Measurements from ENCODE around the gene GNB1L.

The GNB1L gene

DNA sequence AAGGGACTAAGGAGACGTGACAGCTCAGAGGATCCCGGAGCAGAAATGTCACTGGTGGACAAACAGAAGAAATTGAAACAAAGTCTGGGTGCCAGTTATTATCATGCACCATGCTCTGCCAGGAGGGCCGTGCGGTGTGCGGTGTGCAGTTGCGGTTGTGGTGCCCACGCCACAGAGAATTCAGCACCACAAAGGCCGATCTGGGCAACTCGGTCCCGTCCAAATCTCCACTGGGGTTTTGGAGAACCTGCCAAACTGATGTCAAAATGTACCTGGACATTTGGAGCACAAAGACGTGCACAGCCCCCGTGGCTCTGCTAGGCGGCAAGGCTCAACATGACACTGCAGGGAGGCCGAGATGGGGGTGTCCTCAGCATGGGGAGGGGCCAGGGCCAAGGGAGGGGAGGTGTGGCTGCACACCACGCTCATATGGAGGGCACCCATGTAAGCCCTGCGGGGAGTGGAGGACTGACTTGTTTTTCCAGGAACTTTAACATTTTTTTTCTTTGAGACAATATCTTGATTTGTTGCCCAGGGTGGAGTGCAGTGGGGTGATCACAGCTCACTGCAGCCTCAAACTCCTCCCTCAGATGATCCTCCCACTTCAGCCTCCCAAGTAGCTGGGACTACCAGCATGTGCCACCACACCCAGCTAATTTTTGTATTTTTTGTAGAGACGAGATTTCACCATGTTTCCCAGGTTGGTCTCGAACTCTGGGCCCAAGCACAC, 39.4 kb downstream of the GNB1L start:
- Histone ChIP-seq H3K4me3 (replicated peaks; ENCODE audit: insufficient read depth, low read length) (no peak overlapping the region), H3K27me3 (ENCODE audit: insufficient read depth, poor library complexity, severe bottlenecking) (no peaks in the 10 kb centered on the region), H3K27ac (replicated peaks) (no peak overlapping the region)
- TF ChIP-seq POLR2AphosphoS5 (IDR thresholded peaks at IDR 0.05; ENCODE audit: low read depth) (no peak), REST (IDR thresholded peaks at IDR 0.05; ENCODE audit: insufficient replicate concordance, low read depth) (no peak), GABPA (IDR thresholded peaks at IDR 0.05; ENCODE audit: low read depth) (no peak), SPI1 (IDR thresholded peaks at IDR 0.05; ENCODE audit: borderline replicate concordance, low read depth) (no peak)
- TF ChIP-seq, protein P1, sequence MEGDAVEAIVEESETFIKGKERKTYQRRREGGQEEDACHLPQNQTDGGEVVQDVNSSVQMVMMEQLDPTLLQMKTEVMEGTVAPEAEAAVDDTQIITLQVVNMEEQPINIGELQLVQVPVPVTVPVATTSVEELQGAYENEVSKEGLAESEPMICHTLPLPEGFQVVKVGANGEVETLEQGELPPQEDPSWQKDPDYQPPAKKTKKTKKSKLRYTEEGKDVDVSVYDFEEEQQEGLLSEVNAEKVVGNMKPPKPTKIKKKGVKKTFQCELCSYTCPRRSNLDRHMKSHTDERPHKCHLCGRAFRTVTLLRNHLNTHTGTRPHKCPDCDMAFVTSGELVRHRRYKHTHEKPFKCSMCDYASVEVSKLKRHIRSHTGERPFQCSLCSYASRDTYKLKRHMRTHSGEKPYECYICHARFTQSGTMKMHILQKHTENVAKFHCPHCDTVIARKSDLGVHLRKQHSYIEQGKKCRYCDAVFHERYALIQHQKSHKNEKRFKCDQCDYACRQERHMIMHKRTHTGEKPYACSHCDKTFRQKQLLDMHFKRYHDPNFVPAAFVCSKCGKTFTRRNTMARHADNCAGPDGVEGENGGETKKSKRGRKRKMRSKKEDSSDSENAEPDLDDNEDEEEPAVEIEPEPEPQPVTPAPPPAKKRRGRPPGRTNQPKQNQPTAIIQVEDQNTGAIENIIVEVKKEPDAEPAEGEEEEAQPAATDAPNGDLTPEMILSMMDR (IDR thresholded peaks at IDR 0.05; ENCODE audit: insufficient read depth, low read length) = no peak
- no peak for DNase-seq (ENCODE audit: low read depth in 1 of 2, low spot score in 1 of 2)

GRCh38 chr22:19814428-19814827, 40.2 kb downstream of the GNB1L start:
- H3K4me3 ChIP-seq (replicated peaks; ENCODE audit: insufficient read depth, low read length) = no peak overlapping the region
- no peaks in the 10 kb centered on the region for H3K27me3 ChIP-seq (ENCODE audit: insufficient read depth, poor library complexity, severe bottlenecking)
- H3K27ac ChIP-seq (replicated peaks) = no peak overlapping the region
- no peak for DNase-seq (ENCODE audit: low read depth in 1 of 2, low spot score in 1 of 2)
- TF ChIP-seq POLR2AphosphoS5 (IDR thresholded peaks at IDR 0.05; ENCODE audit: low read depth) = no peak
- no peak for TF ChIP-seq SPI1 (IDR thresholded peaks at IDR 0.05; ENCODE audit: borderline replicate concordance, low read depth)
- TF ChIP-seq GABPA (IDR thresholded peaks at IDR 0.05; ENCODE audit: low read depth) = no peak
- TF ChIP-seq, protein P1 (IDR thresholded peaks at IDR 0.05; ENCODE audit: insufficient read depth, low read length) = no peak
- no peak for TF ChIP-seq REST (IDR thresholded peaks at IDR 0.05; ENCODE audit: insufficient replicate concordance, low read depth)

DNA sequence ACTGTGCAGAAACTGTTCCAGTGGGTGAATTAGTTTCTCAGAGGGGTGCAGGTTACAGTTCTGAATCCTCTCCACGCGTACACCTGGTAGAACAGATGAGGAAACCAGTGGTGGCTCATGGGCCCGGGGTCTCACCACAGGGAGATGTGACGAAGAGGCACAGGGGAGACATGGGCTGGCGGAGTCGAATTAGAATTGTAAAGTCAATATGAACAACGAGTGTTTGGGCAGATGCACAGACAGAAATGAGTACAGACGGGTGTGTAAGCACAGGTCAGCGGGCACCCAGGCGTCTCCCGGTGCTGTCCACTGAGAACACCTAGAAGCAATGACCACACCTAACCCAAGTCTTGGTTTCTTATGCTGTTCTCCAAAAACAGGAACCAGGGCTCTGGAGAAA, 41.8 kb downstream of the GNB1L start:
- DNase-seq (ENCODE audit: low read depth in 1 of 2, low spot score in 1 of 2) = no peak
- no peak for TF ChIP-seq SPI1 (IDR thresholded peaks at IDR 0.05; ENCODE audit: borderline replicate concordance, low read depth)
- TF ChIP-seq, protein P1 (IDR thresholded peaks at IDR 0.05; ENCODE audit: insufficient read depth, low read length) = no peak
- no peak for TF ChIP-seq POLR2AphosphoS5 (IDR thresholded peaks at IDR 0.05; ENCODE audit: low read depth)
- TF ChIP-seq GABPA (IDR thresholded peaks at IDR 0.05; ENCODE audit: low read depth) = no peak
- no peak for TF ChIP-seq REST (IDR thresholded peaks at IDR 0.05; ENCODE audit: insufficient replicate concordance, low read depth)
- no peak overlapping the region for H3K4me3 ChIP-seq (replicated peaks; ENCODE audit: insufficient read depth, low read length)
- H3K27me3 ChIP-seq (ENCODE audit: insufficient read depth, poor library complexity, severe bottlenecking) = no peaks in the 10 kb centered on the region
- H3K27ac ChIP-seq (replicated peaks) = no peak overlapping the region
